HG02588 (cell line): ENCODE data around the gene PIK3R5.
A peak's percentile ranks its signal among the peaks of the same experiment; 100 is the strongest.
"Not testable (repeated sequence)": the region's sequence is repeated elsewhere in the genome, so short reads cannot be mapped to it uniquely, and the experiment has no call there.

Experiments used
- ATAC-seq: cut with Tn5 transposase; IDR thresholded peaks from one replicate; pipeline ENCODE4 v1.9.1; 2021; ENCODE audit warnings: mild to moderate bottlenecking, moderate library complexity; ENCODE audit not compliant: unreplicated experiment

PIK3R5 gene

GRCh38 chr17:8965394-8966168 is at the start of gene PIK3R5:
TSS of gene PIK3R5 (minus strand) at chr17:8965707. CDS start at chr17:8911494, 54,213 bp downstream.
- ATAC-seq, result peak; percentile 66

DNA sequence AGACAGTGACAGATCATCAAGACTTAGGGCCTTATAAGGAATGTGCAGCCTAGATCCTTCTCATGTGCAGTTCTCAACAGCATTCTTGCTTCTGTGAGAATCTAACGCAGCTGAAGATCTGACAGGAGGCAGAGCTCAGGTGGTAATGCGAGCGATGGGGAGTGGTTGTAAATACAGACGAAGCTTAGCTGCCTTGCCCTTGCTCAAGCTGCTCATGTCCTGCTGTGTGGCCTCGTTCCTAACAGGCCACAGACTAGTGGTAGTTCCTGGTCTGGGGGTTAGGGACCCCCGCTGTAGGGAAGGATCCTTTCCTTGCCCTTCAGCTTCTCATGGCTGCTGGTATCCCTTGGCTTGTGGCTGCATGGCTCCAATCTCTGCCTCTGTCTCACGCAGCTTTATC is 45.5 kb upstream of the PIK3R5 start:
- ATAC-seq, result no peak

- ATAC-seq, result no peak
Measured at GRCh38 chr17:9009737-9010136, 44.2 kb upstream of the PIK3R5 start.

DNA sequence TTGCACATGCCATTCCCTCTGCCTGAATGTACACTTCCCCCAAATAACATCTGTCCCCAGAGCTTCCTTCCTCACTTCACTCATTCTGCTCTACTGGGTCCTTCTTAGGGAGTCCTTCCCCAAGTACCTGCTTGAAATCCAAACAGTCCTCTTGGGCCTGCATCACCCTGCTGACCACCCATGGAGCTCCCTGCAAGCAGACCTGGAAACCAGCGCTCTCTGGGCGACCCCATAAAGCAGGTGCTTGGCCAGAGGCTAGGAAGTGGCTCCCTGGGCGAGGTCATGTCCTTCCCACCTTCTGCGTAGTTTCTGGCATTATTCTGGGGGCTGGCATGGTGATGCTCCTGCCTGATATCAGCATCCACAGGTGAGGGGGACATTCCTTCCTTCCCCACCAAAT is 43.6 kb upstream of the PIK3R5 start:
- ATAC-seq, result no peak

DNA sequence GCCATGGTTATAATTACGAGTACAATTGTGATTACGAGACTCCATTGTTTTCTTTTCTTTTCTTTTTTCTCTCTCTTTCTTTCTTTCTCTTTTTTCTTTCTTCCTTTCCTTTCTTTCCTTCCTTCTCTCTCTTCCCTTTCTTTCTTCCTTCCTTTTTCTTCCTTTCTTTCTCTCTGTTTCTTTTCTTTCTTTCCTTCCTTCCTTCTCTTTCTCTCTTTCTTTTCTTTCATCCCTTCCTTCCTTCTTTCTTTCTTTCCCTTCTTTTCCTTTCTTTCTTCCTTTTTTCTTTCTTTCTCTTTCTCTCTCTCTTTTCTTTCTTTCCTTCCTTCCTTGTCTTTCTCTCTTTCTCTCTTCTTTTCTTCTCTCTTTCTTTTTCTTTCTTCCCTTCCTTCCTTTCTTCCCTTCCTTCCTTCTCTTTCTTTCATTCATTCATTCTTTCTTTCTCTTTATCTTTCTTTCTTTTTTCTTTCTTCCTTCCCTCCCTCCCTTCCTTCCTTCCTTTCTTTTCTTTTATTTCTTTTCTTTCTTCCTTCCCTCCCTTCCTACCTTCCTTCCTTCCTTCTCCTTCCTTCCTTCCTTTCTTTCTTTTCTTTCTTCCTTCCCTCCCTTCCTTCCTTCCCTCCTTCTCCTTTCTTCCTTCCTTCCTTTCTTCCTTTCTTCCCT is 41.7 kb upstream of the PIK3R5 start:
- no peak for ATAC-seq

- no peak for ATAC-seq
Measured at GRCh38 chr17:9006175-9006767, 40.8 kb upstream of the PIK3R5 start.

- no peak for ATAC-seq
Measured at GRCh38 chr17:9004961-9005285, 39.4 kb upstream of the PIK3R5 start.

- ATAC-seq, result no peak
Measured at GRCh38 chr17:9004132-9004960, 38.8 kb upstream of the PIK3R5 start.

DNA sequence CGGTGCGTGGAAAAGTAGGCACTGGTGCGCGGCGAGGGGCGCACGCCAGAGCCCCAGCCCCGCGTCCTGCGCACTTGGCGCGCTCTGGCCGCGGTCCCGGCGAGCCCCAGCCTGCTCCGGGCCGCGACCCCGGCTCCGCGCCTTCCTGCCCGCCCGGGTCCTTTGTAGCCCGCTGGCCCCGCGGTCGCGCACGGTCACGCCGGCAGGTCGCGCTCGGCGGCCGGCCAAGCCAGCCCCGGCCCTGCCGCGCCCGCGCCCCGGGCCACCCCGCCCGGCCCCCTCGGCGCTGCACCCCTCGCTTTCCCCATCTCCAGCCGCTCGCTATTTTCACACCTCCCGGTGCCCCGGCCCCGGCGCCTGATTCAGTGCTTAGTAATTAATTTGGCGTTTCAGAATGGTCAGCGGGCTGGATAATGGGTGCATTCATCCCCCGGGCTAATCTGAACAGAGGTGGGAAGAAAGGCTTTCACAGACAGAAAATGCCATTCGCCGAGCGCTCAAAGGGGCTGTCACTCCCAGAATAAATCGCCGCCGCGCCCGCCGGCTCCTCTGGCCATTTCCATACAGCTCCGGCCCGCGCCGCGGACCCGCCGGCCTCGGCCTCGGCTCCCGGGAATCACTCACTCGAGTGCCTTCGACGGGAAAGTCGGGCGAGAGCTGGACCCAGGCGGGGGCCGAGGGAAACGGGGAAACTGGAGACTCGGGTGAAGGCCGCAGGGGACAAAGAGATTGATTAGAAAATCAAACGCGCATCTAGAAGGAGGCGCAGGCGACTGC is 38.0 kb upstream of the PIK3R5 start:
- ATAC-seq, result peak; percentile 22

DNA sequence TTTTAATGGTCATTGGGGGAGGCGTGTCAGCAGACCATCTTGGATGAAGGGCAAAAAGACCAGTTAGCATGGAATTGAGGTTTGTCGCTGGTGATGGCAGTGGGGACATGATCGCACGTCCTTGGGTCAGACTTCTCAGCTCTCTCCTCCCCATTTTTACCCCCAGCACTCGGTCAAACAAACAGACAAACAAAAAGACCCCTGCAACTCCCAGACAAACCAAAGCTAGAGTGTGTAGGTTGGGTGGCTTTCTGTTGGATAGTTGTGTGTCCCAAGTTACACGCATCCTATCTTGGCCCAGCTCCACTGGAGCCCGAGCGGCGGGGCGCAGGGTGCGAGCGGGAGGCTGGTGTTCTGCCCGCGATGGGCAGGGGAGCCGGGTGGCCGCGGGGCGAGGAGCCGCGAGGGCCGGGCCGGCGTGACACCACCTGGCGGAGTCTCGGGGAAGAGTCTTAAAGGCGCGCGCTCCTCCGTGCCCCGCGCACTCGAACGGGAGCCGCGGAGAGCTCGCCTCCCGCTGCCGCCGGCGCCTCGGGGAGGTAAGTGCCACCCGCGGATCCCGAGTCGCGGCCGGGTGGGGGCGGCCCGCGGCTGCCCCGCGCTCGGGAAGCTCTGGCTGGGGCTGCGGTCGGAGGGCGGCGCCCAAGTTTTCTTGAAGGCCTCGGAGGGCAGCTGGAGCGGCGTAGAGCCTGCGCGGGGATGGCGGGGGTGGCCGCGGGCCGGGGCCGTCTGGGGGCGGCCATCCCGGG is 37.3 kb upstream of the PIK3R5 start:
- ATAC-seq, result peak; percentile 45

GRCh38 chr17:9002227-9002605 is 36.7 kb upstream of the PIK3R5 start:
- ATAC-seq, result no peak

GRCh38 chr17:9001559-9001958 is 36.1 kb upstream of the PIK3R5 start:
- ATAC-seq, result no peak

DNA sequence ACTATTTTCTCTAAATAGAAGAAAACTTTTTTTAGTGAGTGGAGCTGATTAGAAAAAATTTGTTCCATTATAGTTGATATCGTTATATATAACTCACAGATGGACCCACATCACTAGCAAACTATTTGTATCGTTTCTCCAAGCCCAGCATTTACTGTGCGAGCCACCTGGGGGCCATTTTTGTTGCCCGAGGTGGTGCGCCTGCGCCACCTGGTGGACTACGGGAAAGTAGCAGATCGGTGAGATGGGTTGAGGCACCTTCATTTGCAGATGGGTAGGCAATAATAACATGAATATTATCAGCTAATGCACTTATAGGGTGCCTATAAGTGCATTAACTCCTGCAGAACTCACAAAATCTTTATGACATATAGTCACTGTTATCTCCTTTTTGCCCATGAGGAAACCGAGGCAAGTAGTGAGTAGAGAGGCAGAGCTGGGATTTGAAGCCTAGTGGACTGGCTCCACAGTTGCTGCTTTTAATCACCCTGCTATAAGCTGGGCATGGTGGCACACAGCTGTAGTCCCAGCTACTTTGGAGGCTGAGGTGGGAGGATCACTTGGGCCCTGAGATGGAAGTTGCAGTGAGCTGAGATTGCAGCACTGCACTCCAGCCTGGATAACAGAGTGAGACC is 32.6 kb upstream of the PIK3R5 start:
- no peak for ATAC-seq

DNA sequence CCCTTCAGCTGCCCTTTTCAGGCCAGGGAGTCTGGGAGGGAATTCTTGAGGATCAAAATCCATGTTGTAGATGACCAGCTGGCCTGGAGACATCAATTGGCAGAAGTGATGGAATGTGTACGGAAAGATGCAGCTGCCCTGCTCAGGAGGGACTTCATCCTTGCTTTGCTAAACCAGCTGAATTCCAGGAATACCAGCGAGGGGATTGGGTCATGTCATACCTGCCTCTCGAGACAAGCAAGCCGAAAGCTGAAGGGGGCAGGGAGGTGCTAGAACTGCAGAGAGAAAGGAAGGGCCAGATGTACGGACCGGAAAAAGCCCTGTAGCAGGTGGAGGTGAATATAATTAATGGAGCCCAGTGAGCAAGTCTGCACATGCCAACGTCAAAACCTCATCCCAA is 30.2 kb upstream of the PIK3R5 start:
- ATAC-seq, result no peak

DNA sequence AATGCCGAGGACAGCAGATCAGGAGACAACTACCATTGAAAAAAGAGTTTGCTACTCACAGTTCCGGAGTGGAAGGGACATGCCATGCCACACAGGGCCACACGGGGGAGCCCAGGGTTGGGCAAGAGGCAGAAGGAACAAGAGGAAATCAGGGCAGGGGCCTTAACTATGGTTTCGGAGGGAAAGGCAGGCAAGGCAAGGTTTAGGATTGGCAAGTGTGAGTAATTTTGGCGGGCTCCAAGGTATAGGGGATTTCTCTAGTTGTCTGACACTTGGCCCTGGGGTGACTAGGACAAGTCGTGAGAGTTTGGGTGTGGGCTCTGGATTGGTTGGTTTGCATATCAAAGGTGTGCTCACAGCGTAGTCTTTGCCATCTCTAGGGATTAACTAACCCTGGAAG is 28.8 kb upstream of the PIK3R5 start:
- ATAC-seq, result no peak

- ATAC-seq, result no peak
Measured at GRCh38 chr17:8991514-8992285, 26.2 kb upstream of the PIK3R5 start.

DNA sequence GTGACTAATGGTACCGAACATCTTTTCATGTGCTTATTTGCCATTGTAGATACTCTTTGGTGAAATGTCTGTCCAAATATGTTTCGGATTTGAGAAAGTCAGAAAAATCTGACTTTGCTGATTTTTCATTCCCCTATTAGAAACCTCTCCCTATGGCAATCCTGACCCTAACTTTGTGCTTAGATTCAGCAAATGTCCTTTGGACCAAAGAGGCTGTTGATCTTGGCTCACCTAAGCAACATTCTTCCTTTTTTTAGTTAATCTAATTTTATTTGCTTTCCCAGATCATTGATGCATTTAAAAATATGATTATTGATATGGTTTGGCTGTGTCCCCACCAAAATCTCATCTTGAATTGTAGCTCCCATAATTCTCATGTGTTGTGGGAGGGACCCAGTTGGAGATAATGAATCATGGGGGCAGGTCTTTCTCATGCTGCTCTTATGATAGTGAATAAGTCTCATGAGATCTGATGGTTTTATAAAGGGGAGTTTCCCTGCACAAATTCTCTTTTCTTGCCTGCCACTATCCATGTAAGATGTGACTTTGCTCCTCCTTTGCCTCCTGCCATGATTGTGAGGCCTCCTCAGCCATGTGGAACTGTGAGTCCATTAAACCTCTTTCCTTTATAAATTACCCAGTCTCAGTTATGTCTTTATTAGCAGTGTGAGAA is 22.9 kb upstream of the PIK3R5 start:
- ATAC-seq, result not testable (repeated sequence)

GRCh38 chr17:8986295-8986694 is 20.8 kb upstream of the PIK3R5 start:
- no peak for ATAC-seq
